GM12874 (cell line): Measurements from ENCODE around the gene PLEKHA6.

ENCODE experiments used
- TF ChIP-seq, protein P1 (sequence below): IDR thresholded peaks from 2 replicates; pipeline ENCODE4 v1.5.1; 2011; ENCODE audit warnings: low read depth, mild to moderate bottlenecking, control low read depth, low read length, moderate library complexity; ENCODE audit not compliant: insufficient read depth

The PLEKHA6 gene

DNA sequence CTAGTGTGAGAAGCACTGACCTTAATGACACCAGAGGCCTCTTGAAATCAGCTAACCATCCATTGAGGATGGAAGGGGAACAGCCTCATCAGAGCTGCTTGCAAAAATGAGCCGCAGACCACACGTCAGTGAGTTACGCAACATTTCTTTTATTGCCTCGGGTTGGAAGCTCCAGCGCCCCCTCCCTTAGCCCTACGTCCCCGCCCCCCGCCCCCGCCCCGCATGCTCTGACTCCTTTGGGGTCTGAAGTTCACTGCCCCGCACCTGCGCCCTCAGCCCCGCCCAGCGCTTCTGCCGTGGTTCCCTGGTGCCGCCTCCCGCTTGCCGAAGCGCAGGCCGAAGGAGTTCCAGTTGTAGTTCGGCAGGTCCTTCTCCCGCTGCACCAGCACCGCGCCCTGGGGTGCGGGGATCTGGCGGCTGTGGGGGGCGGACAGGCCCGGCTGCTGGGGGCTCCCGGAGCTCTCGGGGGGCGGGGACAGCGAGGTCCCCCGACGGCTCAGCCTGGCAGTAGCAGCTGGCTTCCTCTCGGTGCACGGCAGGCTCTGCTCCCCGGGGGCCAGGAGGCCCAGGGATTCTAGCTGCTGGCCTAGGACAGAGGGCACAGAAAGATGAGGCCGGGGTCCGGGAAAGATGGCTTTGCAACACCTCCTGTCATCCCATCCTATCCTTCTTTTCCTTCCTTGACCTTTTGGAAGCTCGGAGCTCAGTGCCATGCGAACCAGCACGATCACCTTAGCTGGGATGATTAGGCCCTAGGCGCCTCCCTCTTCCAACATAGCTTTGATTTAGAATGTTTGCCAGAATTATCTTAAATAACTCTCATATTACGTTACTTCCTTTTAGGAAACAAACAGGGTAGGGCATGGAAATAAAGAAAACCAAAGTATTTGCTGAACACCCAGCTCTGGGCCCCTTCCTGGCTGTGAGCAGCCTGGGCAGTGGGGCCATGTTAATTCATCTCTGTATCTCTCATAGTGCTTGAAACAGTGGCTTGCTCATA, 169.2 kb downstream of the PLEKHA6 start:
- TF ChIP-seq, protein P1, sequence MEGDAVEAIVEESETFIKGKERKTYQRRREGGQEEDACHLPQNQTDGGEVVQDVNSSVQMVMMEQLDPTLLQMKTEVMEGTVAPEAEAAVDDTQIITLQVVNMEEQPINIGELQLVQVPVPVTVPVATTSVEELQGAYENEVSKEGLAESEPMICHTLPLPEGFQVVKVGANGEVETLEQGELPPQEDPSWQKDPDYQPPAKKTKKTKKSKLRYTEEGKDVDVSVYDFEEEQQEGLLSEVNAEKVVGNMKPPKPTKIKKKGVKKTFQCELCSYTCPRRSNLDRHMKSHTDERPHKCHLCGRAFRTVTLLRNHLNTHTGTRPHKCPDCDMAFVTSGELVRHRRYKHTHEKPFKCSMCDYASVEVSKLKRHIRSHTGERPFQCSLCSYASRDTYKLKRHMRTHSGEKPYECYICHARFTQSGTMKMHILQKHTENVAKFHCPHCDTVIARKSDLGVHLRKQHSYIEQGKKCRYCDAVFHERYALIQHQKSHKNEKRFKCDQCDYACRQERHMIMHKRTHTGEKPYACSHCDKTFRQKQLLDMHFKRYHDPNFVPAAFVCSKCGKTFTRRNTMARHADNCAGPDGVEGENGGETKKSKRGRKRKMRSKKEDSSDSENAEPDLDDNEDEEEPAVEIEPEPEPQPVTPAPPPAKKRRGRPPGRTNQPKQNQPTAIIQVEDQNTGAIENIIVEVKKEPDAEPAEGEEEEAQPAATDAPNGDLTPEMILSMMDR: no peak

DNA sequence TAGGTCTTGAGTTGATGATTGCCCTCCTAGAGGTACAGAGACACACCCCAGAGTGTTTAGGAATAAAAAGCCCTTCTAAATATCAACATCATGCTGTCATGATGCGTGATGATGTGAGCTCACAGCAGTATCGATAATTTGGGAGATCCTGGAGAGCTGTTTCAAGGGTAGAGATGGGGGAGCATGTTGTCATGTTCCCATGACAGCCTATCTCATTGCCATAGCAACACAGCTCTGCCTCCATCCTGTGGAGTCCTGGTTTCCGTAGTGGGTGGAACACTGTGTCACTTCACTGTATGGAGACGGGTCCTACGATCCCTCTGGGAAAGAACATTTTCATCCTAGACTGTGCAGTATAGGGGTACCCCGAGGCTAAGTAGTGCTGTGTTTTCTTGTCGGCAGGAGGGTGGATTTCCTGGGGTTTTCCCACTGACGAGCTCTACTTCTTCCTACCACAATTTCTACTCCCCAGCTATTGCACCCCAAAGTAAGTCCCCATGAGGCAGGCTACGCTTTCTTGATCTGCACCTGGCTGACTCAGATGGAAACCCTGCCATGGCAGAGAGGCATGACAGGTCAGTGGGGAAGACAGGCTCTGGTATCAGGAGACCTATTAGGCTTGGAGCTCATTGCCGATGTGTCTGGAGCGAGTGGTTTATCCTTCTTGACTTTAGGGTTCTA, 170.6 kb downstream of the PLEKHA6 start:
- TF ChIP-seq, protein P1: no peak

DNA sequence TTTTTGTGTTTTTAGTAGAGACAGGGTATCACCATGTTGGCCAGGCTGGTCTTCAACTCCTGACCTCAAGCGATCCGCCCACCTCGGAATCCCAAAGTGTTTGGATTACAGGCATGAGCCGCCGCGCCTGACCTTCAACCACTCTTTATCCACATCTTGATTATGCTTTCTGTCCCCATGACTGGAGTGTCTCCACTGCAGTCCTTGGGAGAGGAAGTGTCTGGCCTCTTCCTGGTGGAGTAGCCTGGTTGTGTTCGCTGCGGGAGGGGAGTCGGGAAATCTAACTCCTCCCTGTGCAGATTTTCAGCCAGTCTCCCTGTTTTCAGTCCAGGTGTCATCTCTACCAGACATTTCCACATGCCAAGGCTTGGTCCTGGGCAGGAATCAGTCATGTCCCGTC, 173.1 kb downstream of the PLEKHA6 start:
- TF ChIP-seq, protein P1: no peak

DNA sequence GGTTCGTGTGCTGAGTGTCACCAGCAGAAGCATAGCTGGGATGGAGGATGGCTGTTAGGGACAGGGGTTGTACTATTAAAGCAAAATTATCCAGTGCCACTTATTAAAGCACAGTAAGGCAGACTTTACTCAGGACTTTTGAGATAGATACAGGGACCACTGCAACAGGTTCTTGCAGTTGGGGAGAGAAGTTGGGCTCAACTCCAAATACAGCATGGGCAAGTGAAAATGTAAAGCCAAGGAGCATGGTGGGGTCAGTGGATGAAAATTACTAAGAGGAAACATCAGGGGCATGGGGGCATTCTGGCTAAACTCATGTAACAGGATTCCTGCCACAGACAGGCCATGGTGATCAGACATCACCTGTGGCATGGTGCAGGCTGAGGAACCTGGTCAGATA, 178.6 kb downstream of the PLEKHA6 start:
- TF ChIP-seq, protein P1: no peak

DNA sequence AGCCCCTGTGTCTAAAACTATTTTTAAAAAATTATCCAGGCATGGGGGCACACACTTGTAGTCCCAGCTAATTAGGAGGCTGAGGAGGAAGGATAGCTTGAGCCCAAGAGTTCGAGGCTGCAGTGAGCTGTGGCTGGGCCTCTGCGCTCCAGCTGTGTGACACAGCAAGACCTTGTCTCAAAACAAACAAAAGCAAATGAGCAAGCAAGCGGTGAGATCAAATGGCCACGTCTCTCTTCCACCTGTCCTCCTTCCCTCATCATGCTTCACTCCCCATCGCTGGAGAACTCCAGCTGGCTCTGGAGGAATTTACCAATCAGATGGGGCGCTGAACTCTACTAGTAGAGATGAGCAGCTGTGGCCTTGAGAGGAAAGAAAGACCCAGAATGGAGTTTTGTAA, 179.6 kb downstream of the PLEKHA6 start:
- TF ChIP-seq, protein P1: no peak

DNA sequence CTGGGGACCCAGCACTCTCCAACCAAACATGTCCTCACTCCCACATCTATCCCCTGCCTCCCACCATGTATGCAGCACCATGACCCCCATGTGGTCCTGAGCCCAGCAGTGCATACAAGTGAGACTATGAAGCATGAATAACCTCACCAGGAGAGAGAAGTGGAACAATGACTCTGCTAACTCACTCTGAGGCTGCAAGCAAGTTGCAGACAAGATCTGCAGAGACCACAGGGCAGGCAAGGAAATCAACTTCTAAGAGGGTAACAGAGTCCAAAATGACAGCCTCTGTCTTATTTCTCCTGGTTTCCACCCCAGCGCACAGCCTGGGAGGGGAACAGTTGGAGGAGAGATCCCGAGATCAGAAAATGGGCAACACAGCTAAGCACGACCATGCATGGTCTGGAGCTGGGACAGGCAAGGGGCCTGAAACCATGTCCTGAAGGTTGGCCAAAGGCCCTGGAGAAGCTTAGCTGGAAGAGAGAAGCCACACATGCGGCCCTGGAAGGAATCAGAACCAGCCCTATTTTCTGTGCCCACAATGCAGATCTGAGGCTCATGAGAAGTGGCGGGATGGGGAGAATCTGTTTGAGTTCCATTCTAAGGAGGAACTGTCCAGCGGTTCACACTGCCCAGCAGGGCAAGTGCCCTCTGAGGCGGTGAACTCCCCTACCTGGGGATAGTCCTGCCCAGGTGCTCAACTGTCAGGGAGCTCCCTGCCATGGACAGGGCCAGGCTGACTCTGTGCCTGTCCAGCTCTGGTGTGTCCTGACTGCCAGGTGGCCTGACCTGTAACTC, 181.0 kb downstream of the PLEKHA6 start:
- TF ChIP-seq, protein P1: no peak

DNA sequence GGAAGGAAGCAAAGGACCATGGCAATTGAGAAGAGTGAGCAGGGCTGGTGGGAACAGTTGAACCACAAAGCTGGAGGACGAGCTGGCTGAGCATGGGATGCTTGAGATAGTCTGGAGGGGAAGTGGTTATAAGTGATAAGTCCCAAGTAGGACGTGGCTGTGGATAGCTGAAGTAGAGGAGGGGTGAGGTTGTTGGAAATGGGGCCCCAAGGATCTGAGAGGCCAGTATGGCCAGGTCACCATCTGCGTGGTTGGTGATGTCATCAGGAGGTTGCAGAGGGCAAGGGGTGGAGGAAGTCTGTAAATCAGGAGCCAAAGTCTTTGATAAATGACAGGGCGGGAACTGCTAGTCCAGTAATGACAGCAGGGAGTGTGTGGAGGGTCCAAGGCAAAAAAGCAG, 182.6 kb downstream of the PLEKHA6 start:
- TF ChIP-seq, protein P1: no peak
